IPS DF 19.7 (cell line): Measurements from ENCODE around the gene TMEM132E.
A peak's percentile ranks its signal among the peaks of the same experiment; 100 is the strongest.

Source experiments
- DNase-seq: peaks from one replicate; pipeline ENCODE4 v3.0.0-alpha.2; 2013; ENCODE audit warnings: low read depth, low spot score

Gene TMEM132E

GRCh38 chr17:34665150-34665806, 85.9 kb downstream of the TMEM132E start:
- DNase-seq, result no peak

GRCh38 chr17:34665819-34666763, 86.7 kb downstream of the TMEM132E start:
- peak; percentile 23 for DNase-seq

GRCh38 chr17:34667656-34668055, 88.3 kb downstream of the TMEM132E start:
- no peak for DNase-seq

GRCh38 chr17:34668206-34668605, 88.8 kb downstream of the TMEM132E start:
- DNase-seq, result no peak

- no peak for DNase-seq
These were observed 90.1 kb downstream of the TMEM132E start for GRCh38 chr17:34669511-34669910.

GRCh38 chr17:34670618-34671017, 91.2 kb downstream of the TMEM132E start:
- DNase-seq, result no peak

- no peak for DNase-seq
These were observed 91.8 kb downstream of the TMEM132E start for GRCh38 chr17:34671191-34671590.

- no peak for DNase-seq
These were observed 92.9 kb downstream of the TMEM132E start for GRCh38 chr17:34672176-34672785.

GRCh38 chr17:34673516-34673915, 94.1 kb downstream of the TMEM132E start:
- DNase-seq, result no peak

- DNase-seq, result no peak
These were observed 94.9 kb downstream of the TMEM132E start for GRCh38 chr17:34673995-34674890.

GRCh38 chr17:34675143-34675542, 95.8 kb downstream of the TMEM132E start:
- DNase-seq, result no peak

GRCh38 chr17:34675605-34676004, 96.2 kb downstream of the TMEM132E start:
- no peak for DNase-seq

- no peak for DNase-seq
These were observed 100.8 kb downstream of the TMEM132E start for GRCh38 chr17:34680151-34680550.

GRCh38 chr17:34682305-34682704, 102.9 kb downstream of the TMEM132E start:
- DNase-seq, result no peak

- no peak for DNase-seq
These were observed 104.0 kb downstream of the TMEM132E start for GRCh38 chr17:34683390-34683789.
